Colon (tissue), 2 donors: Measurements from ENCODE around the gene KDM4B.

Experiments used
- FAIRE-seq: peaks from 2 replicates; lab custom pipeline; 2012; peaks lifted over from hg19 to GRCh38; lab: Jason Lieb, UNC
- donor health status: control.
- donor health status: control.

KDM4B gene

DNA sequence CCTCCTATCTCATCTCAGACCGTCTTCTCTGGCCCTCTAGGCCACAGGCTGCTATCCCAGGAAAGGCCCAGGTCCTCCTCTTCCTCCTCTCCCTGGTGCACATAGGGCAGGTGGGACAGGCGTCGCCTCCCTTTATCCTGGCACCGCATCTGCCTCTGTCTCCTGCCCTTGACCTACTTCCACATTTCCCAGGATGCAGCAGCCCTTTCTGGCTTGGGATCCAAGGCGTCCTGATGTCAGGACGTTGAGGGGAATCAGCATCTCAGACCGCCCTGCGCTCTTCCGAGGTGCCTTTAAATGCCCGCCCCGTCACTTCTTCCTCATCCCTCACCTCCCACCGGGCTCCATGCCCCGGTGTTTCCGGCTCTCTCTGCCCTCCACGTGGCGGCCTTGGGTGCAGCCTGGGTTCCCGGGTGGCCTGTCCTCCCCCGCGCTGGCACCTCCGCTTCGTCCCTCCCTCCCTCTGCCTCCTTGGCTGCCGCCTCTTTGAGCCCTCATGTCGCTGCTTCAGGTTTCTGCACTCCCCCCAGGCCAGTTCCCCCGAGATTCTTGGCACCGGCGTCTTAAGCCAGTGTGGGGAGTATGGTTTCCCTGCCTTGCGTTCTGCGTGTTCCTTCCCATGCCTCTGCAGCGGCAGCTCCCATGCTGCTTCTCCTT lies 66.3 kb downstream of the KDM4B start:
- no peak for FAIRE-seq

DNA sequence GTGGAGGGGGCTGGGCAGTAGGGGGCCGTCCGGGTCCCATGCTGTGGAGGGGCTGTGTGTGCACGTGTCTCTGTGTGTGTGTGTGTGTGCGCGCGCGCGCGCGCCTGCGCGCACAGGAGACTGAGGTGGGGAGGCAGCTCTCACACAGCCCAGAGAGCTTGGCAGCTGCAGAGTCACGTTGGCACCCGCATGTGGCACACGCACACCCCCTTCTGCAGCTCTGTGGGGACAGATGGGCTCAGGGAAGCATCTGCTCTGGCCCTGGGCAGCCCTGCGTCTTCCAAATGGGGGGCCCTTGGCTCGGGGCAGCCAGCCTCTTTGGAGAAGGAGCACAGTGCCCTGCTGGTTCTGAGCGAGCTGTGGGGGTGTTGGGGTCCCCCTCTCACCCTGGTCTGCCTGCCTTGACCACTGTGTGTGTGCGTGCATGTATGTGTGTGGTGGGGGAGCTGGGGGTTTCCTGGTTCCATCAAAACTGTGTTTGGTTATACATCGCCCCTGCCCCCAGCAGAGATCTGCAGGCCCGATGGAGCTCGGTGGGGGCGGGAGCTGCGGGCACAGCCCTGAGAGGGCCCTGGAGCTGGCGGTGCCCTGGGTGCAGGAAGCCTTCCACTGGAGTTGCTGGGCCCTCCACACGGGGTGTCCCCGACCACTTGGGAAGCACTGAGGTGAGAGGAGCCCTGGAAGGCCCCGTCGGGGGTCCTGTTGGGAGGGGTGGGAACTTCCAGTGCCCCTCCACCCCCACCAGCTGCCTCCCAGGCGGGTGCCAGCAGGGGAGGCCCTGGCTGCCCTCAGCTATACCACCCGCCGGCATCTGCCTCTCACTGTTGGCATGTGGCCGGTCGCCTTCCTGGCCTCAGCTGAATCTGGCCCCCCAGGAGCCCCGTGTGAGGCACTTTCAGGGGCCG lies 67.1 kb downstream of the KDM4B start:
- FAIRE-seq: no peak

DNA sequence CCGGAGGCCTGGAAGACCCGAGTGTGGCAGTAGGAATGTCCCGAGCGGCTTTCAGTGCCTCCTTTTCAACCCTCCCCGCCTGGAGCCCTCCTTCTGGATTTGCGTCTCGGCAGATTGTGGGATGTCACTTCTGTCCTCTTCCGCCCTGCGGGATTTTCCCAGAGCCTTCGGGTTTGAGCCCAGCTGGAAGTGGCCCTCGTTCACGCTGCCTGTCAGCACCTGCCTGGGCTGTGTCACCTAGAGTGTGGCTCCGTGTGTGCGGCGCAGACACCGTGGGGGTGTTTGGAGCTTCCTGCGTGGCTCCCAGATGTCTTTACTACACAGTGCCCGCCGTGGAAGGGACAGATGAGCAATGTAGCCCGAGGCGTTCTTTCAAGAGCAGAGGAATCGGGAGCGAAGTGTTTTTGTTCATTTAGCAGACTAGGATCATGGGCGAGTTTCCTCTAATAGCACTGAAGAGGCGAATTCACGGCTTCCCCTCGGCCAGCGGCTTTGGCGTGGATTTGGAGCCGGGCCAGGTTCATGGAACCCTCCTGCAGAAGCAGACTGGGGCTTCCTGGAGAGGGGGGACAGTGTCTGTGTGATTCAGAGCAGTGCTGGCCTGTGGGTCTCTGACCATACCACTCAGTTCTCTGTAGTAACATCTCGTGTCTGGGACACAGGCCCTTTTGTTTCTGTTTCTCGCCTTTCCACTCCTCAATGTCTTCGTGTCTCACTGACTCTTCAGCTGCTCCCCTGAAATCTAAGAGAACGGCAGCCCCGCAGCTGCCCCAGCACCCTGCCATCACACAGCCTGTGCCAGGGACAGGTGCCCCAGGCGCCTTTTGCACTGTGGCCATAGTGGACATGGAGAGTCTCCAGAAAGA lies 68.0 kb downstream of the KDM4B start:
- no peak for FAIRE-seq

DNA sequence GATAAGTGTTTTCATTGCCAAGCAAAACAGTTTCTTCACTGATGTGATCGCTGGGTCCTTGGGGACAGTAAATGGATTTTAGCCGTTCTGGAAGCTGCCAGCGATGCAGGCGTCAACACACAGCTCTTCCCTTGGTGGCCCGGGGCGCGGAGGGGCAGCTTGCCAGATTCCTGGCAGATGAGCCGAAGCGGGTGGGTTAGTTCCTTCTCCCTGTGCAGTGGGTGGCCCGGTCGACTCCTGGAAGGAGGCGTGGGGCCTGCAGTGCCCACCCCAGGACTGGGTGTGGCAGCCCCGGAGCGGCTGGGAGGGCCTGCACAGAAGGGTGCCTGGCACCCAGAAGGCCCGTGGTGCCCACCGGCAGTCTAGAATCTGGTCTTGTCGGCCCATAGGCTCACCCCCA lies 69.0 kb downstream of the KDM4B start:
- no peak for FAIRE-seq

DNA sequence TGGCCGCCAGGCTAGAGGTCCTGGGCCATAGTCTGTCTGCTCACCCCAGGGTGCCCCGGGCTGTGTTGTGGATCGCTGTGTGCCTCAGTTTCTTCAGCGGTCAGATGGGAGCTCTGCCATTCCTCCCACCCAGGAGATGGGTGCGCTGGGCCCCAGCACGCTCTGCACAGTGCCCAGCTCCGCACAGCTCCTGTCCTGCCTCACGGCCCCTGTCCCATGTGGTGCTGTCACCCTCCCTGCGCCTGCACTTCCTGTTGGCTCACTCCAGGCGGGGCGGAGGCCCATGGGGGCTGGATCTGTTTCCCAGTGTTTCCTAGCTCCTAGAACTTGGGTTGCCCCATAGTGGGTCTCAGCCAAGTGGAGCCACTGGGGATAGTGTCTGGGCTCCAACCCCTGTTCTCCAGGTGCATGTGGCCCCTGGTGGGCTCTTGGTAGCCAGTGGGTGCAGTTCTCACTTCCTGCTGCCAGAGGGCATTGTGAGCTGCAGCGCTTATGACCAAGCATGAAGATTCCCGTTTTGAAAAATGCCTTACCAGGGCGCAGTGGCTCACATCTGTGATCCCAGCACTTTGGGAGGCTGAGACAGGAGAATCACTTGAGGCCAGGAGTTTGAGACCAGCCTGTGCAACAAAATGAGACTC lies 69.8 kb downstream of the KDM4B start:
- FAIRE-seq: no peak

DNA sequence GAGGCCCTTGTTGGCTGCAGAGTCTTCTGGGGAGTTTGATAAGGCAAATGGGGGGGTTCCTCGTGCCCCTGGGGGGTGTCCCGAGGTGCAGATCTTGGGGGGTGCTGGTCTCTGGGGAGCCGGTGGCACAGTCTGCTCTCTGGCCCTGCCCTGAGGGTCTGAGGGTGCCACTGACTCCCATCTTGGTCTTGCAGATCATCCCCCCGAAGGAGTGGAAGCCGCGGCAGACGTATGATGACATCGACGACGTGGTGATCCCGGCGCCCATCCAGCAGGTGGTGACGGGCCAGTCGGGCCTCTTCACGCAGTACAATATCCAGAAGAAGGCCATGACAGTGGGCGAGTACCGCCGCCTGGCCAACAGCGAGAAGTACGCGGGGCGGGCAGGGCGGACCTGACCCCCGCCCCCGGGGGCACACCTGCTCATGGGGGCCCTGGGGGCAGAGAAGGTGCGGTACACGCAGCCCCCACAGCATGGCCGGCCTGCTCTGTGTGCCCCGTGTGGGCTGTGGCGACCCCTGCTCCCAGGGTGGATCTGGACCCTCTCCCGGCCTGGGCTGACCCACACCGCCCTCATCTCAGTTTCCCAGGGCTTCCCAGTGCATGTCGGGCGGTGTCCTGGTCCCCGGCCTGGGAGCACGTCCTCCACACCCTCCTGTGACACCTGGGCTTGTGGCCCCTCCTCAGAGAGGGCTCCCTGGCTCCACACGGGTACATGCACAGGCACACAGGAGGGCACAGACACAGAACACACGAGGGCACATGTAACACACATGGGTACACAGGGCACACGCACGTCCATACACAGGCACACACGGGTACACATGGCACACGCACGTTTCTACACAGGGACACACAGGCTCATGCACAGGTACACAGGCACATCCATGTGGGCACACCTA lies 71.0 kb downstream of the KDM4B start:
- FAIRE-seq: no peak

DNA sequence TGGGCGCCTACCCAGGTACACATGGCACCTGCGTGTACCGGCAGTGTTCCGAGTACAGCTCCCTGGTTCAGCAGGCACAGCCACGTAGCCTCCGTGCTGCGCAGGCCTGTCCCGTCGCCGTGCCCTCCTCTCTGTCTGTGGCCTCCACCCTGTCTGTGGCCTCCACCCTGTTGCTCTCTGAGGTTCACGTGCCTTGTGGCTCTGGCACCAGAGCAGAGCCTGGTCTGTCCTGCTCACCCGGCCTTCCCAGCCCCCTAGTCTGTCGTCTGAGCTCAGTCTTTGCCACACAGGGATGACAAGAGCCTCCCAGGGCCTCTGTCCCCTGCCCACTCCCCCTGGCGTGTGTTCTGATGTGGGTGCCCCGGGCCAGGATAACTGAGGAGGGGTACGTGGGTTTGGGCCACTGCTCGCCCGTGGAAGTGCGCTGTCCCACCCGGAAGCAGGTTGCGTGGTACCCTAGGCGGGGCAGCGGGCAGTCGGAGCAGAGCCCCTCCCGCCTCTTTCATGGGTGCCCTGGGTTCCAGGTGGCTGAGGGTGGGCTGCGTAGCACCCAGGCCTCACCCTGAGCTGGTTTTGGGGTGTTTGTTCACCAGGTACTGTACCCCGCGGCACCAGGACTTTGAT lies 71.7 kb downstream of the KDM4B start:
- FAIRE-seq: no peak

DNA sequence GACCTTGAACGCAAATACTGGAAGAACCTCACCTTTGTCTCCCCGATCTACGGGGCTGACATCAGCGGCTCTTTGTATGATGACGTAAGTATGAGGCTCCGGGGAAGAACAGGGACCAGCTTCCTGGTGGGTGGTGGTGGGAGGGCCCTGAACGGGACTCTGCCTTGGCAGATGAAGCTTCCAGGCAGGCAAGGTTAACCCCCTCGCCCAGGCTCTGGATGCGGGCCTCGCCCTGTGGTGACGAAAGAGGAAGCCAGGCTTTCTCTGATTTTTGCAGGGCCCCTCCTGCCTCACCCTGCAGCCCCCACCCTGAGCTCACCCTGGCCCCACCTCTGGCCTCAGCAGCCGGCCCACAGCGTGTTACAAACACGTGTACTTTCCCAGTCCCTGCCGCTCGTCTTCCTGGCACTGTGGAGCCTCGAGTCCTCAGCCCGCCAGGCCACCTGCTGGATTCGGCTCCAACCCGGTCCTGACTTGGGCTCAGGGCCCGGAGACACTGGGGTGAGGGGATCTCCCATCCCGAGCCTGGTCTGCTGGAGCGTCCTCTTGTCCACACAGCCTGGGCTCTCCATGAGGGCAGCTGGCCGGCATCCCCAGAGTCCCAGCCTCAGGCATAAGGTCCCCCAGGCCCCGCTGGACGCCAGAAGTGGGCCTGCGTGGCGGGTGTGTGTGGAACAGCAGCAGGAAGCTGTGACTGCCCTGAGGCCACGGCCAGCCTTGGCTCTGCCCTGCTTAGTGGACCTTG lies 72.4 kb downstream of the KDM4B start:
- no peak for FAIRE-seq

DNA sequence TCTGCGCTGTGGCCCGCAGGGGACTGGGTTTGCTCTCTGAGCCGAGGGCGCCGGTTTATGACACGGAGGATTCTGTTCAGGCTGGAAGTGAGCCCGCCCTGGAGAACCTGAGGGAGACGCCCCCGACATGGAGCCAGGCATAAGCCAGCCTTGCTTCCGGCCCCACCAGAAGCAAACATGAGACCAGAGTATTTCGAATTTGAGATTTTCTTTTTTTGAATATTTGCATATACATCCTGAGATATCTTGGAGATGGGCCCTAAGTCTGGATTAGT lies 72.9 kb downstream of the KDM4B start:
- no peak for FAIRE-seq

DNA sequence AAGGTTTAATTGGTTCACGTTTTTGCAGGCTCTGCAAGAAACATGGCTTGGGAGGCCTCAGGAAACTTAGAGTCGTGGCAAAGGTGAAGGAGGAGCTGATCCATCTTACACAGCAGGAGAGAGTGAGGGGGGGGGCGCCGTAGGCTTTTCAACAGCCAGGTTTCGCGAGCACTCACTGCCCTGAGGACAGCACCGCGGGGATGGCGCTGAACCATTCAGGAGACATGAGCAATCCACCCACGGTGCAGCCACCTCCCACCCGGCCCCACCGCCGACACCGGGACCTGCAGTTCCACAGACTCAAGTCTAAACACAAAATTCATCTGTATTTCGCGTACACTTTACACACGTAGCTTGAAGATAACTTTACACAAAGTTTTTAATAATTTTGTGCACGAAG lies 73.6 kb downstream of the KDM4B start:
- FAIRE-seq: no peak

DNA sequence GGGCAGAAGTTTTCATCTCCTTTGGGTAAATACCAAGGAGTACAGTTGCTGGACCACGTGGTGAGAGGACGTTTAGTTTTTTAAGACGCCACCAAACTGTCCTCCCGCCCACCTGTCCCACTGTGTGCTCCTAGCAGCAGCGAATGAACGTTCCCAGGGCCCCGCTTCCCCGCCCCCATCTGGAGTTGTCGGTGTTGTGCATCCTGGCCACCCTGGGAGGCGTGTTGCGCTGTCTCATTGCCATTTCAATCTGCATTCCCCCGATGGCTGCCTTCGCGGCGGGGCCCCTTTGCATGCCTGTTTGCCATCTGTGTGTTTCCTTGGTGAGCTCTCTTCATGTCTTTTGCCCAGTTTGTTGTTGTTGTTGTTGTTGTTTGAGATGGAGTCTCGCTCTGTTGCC lies 76.1 kb downstream of the KDM4B start:
- no peak for FAIRE-seq

DNA sequence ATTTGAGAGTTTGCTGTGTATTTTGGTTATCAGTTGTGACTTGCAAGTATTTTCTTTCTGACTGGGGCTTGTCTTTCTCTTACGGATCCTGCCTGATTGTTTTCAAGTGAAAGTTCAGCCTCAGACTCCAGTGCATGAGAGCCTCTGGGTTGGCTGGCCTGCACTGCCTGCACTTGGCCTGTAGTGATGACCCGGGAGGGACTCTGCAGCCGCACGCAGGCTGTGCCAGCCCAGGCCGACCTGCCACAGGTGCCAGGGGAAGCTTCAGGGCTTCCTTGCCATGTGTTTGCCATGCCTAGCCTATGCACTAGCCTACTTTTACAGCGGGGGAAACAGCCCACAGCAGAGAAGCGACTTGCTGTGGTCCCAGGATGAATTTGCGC lies 77.0 kb downstream of the KDM4B start:
- FAIRE-seq: no peak

DNA sequence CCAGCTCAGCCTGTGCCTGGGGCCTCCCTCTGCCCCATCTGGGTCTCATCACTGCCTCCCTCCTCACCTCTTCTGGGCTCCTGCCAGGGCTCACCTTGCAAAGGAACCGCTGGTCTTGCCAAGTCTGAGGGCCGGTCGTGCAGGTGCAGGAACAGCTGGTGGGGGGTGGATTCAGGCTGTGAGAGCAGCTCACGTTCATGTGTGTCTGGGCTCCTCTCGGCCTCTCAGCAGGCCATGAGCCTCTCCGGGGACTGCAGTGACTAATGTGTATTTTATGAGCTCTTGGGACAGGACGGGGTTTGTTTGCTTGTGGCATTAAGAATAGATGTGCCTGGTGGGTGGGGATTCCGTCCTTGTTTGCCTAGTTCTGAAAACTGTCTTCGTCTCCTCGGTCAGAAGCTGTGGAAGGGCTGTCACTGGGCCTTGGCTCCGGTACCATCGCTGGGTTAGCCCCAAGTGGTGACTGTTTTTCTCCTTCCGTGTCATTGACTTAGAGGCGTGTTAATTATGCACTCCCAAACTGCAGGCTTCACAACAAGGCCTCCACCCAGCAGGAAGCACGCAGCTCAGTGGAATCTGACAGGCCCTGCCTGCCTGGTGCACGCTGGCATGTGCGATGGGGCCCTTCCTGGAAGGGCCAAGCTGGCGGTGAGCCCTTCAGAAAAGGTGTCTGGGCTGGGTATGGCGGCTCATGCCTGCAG lies 77.6 kb downstream of the KDM4B start:
- FAIRE-seq: no peak

DNA sequence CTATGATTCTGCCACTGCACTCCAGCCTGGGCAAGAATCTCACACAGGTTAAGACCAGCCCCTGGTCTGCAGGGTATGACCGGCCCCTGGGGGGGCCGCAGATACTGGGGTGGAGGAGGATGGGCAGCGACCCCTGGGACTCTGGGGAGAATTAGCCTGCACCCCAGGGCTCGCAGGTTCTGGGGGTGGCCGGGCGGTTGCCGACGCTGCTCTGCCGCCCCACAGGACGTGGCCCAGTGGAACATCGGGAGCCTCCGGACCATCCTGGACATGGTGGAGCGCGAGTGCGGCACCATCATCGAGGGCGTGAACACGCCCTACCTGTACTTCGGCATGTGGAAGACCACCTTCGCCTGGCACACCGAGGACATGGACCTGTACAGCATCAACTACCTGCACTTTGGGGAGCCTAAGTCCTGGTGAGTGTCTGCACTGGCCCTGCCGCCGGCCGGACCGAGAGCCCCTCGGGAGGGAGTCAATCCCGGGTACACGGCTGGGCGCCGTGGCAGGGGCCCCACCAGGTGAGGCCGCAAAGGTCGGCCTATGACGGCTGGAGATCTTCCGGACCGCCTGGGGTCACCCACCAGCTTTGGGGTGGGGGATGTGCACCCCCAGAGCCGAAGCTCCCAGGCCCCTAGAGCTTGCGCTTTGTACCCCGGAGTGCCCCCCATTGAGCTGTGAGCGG lies 78.5 kb downstream of the KDM4B start:
- no peak for FAIRE-seq

DNA sequence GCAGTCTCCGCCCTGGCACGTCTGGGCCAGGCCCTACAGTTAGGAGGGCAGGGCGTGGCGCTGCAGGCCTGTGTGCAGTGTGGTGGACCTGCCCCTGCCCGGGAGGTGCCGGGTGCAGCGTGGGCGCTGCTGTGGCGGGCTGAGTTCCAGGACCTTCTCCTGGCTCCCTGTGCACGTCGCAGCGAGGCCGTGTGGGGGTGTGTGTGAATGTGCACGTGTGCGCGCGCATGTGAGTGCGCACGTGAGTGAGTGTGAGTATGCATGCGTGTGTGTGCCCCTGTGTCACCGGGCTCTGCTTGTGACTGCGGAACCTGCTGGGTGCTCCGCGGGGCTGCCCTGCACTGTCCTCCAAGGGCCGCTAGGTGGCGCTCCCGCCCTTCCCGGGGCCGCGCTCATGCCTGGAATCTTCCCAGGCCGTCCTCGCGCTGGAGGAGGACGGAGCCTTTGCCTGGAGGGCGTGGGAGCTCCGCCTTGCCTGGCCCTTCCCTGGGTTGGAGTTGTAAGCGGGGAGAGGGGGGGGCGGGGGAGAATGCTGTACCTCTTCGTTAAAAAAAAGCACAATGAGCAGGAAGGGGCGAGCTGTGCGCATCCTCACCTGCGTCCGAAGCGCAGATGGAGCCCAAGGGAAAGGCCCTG lies 79.3 kb downstream of the KDM4B start:
- FAIRE-seq: no peak

DNA sequence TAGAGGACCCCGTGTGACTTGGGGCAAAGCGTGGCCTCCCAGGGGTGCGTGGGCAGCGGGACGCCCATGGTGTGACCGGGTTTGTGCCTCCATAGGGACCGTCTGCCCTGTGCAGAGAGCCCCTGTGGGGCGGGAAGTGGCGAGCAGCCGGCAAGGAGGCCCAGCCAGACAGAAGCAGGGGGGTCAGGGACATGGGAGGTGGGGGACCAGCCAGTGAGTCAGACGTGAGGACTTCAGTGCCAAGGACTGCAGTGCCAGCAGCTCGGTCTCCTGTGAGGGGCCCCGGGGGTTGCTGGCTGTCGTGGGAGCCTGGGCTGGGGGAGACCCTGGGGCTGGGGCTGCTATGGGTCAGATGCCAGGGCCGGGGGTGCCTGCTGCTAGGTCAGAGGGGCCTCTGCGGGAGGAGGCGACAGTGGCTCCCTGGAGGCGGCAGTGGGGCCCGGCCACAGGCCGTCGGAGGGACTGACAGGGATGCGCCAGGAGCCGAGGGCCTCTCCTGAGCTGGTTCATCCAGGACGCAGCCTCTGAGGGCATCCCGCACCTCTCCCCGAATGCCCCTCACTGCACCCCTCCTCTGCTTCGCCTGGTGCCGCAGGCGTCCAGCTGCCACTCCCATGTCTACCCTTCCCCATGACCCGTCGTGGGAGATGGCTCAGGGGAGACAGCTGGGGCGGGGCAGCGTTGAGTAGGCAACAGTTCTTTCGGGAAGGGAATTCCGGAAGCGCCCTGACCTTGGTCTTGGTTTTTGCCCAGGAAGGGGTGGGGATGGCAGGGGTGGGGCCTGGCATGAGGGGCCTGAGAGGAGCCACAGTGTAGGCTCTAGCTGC lies 80.0 kb downstream of the KDM4B start:
- FAIRE-seq: no peak

DNA sequence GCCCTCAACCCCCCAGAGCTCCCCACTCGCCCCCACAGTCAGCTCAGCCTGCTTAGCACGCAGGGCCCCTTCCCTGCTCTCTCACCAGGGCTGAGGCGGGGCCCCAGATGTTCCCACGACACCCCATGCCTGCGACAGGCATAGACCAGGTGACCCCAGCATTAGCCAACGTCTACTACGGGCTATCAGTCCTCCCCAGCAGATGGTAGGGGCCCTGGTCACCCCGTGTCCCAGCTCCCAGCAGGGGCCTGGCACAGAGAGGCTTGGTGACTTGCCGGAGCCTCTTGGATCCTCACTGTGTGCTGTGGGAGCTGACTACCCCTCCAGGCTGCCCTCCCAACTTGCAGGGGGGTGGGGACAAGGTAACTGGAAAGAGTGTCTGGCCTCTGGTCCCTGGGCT lies 80.6 kb downstream of the KDM4B start:
- FAIRE-seq: no peak
